Right atrium auricular region (tissue), 2 donors: ENCODE data around the gene GGTLC2. TPM values are rescaled to one million over a fixed set of nuclear protein-coding genes. Genes with fewer than 3 reads are reported as not detected.
"Not testable (repeated sequence)": the region's sequence is repeated elsewhere in the genome, so short reads cannot be mapped to it uniquely, and the experiment has no call there.

Source experiments
- DNase-seq: peaks from one replicate; pipeline ENCODE4 v3.0.0-alpha.2; 2019; ENCODE audit warnings: low spot score
- H3K27ac ChIP-seq, 2 donors: fragments of 200-600 bp; sonication (generic); 1 replicate in 1 of 2; 2 replicates in 1 of 2; pipeline ENCODE4 v1.5.1; 2016 to 2019
- H3K27me3 ChIP-seq, 2 donors: fragments of 200-600 bp; sonication (generic); one replicate each; pipeline versions ENCODE4 v1.5.1 to v1.6.0; 2017 to 2019
- H3K36me3 ChIP-seq: fragments of 200-600 bp; sonication (generic); one replicate; pipeline ENCODE4 v1.5.1; 2016
- H3K4me1 ChIP-seq, 2 donors: fragments of 200-600 bp; sonication (generic); one replicate each; pipeline versions ENCODE4 v1.5.1 to v1.6.0; 2017 to 2019
- H3K4me3 ChIP-seq, 2 donors: fragments of 200-600 bp; sonication (generic); 1 replicate in 1 of 2; 2 replicates in 1 of 2; pipeline ENCODE4 v1.5.1; 2017 to 2019; ENCODE audit warnings: mild to moderate bottlenecking in 1 of 2, moderate library complexity in 1 of 2
- H3K9me3 ChIP-seq, 2 donors: fragments of 200-600 bp; sonication (generic); one replicate each; pipeline ENCODE4 v1.5.1; 2019
- CTCF ChIP-seq, 2 donors: fragments of 200-600 bp; sonication (generic); IDR thresholded peaks; one replicate each; pipeline ENCODE4 v1.5.1; 2019; ENCODE audit warnings: antibody characterized with exemption in 2 of 2
- total RNA-seq, 2 donors: library from RNA; depleted of rRNA; stranded (reverse); fragments of >200 nt; gene quantifications; one replicate each; pipeline ENCODE4 v1.1.0, GENCODE V29; 2016

Gene GGTLC2
- not detected for total RNA-seq

DNA sequence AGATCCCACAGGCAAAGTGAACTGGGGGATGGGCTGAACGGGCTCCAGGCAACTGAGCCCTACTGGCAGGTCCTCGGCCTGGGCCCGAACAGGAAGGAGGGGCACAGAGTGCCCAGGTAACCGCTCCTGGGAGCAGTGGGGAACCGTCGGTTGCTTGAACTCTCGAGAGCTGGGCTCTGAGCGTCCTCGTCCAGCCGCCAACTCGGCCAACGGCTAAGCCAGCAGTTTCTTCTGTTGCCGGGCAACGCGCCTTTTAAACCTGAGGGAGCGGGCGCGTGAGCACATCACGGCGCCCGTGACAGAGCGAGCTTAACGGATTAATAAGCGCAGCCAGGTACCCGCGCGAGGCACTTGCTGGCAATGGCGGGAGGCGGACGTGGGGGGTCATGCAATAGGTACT lies at the start of gene GGTLC2:
Gene GGTLC2, plus strand, starts transcription at position 301 of the 400 bp plus-strand sequence. CDS start 1,732 bp downstream, outside the sequence.
- not testable (repeated sequence) for H3K4me3 ChIP-seq, H3K9me3 ChIP-seq, H3K4me1 ChIP-seq, H3K27ac ChIP-seq, DNase-seq, H3K27me3 ChIP-seq, H3K36me3 ChIP-seq

GRCh38 chr22:22595001-22595835 lies 49.2 kb upstream of the GGTLC2 start:
- TF ChIP-seq CTCF (IDR thresholded peaks at IDR 0.05): no peak
- no peak for DNase-seq
- Histone ChIP-seq H3K4me1 (no peaks in the 10 kb centered on the region), H3K27ac (no peak overlapping the region), H3K27me3 (no peaks in the 10 kb centered on the region), H3K36me3 (no peaks in the 10 kb centered on the region), H3K4me3 (no peak overlapping the region), H3K9me3 (no peaks in the 10 kb centered on the region)

DNA sequence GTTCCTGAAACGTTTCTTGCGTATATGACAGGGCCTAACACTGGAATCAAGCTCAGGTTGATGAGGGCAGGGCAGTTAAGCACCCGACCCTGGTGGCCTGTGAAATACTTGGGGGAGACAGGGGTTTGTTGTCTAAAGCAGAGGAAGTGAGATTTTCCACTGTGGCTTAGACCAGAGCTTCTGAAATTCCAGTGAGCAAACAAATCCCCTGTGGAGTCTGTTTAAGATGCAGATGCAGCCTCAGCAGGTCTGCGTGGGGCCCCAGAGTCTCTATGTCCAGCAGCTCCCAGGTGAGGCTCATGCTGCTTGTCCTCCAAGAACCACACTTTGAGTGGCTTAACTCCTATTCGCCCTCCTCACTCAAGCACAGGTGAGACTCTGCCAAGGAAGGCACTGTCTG lies 46.3 kb upstream of the GGTLC2 start:
- TF ChIP-seq CTCF (IDR thresholded peaks at IDR 0.05): no peak
- H3K4me3 ChIP-seq: no peak overlapping the region
- H3K36me3 ChIP-seq: no peaks in the 10 kb centered on the region
- H3K9me3 ChIP-seq: no peaks in the 10 kb centered on the region
- H3K27ac ChIP-seq: no peak overlapping the region
- H3K4me1 ChIP-seq: no peaks in the 10 kb centered on the region
- no peaks in the 10 kb centered on the region for H3K27me3 ChIP-seq
- no peak for DNase-seq

DNA sequence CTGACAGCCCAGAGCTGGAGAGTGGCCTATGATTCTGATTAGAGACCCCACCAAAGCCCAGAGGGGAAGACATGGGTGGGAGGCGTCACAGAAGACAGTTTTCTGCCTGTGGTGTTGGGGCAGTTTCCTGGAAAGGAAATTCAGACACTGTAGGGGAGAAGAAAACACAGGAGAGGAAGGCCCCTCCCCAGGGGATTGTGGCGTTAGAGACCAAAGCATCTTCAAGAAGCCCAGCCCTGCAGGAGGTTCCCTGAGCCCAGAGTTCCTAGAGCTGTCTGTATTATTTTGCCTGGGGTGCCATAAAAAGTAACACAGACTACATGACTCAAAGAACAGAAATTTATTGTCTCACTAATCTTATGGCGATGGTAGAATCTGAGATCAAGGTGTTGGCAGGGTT lies 45.2 kb upstream of the GGTLC2 start:
- TF ChIP-seq CTCF (IDR thresholded peaks at IDR 0.05): no peak
- no peak overlapping the region for H3K27ac ChIP-seq
- H3K27me3 ChIP-seq: no peaks in the 10 kb centered on the region
- H3K4me1 ChIP-seq: no peaks in the 10 kb centered on the region
- H3K36me3 ChIP-seq: no peaks in the 10 kb centered on the region
- no peak overlapping the region for H3K4me3 ChIP-seq
- H3K9me3 ChIP-seq: no peaks in the 10 kb centered on the region
- DNase-seq: no peak

GRCh38 chr22:22600531-22601261 lies 43.7 kb upstream of the GGTLC2 start:
- TF ChIP-seq CTCF (IDR thresholded peaks at IDR 0.05): no peak
- Histone ChIP-seq H3K27me3 (no peaks in the 10 kb centered on the region), H3K4me3 (no peak overlapping the region), H3K36me3 (no peaks in the 10 kb centered on the region), H3K27ac (no peak overlapping the region), H3K4me1 (no peaks in the 10 kb centered on the region), H3K9me3 (no peaks in the 10 kb centered on the region)
- DNase-seq: no peak

DNA sequence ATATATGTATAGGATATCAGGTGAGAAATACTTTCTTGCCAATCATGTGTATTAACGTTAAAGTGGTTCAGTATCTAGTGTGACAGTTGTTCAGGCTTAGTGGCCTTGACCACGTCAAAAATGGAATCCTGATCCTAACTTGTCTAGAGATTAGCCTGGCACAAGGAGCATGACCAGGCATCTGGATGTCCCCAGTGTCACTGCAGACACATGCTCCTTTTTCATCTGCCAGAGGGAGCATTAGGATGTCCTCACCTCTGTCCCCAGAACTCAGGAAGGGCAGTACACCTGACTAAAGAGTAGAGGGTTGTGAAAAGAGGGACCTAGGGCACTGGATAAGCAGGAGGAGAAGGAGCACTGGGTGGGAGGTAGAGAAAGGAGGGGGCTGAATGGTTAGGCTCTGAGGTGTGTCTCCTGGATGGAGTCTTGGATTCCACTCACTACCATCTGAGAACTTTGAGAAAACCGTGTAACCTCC lies 40.9 kb upstream of the GGTLC2 start:
- Histone ChIP-seq H3K9me3 (peaks cover 0 to 6% of the 10 kb centered on the region in 2 donors), H3K36me3 (no peaks in the 10 kb centered on the region), H3K4me3 (no peak overlapping the region), H3K27me3 (no peaks in the 10 kb centered on the region), H3K4me1 (no peaks in the 10 kb centered on the region), H3K27ac (no peak overlapping the region)
- no peak for DNase-seq
- no peak for TF ChIP-seq CTCF (IDR thresholded peaks at IDR 0.05)
